ENCODE data around the gene PNMA6F. TPM values are rescaled to one million over a fixed set of nuclear protein-coding genes. Genes with fewer than 3 reads are reported as not detected.

The PNMA6F gene
- total and polyA plus RNA-seq, 5 donors, result not detected

DNA sequence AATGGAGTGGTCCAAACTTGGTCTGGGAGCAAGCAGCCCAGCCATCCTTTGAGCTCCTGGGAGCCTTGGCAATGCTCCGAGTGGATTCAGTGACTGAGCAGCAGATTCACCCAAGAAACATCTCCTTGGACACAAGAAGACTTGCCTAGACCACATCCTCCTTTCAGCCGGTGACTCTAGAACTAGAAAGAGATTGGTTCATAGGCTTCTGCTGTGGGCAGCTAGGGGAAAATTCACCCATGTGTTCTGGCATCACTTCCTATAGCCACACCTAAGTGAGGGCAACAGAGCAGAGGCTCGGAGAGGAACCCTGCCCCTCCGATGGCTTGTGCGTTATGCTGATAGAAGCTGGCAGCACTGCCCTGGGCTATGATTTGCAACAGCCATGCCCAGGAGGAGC, 28.4 kb upstream of the PNMA6F start:
- Histone ChIP-seq H3K4me1 (ENCODE audit: control insufficient read depth, insufficient read depth, low read length) (no peaks in the 10 kb centered on the region), H3K4me3 (ENCODE audit: low read length) (no peak overlapping the region), H3K27ac (ENCODE audit: low read length) (no peak overlapping the region), H3K27me3 (ENCODE audit: control insufficient read depth, insufficient read depth) (no peaks in the 10 kb centered on the region), H3K9me3 (ENCODE audit: control insufficient read depth, low read length) (no peaks in the 10 kb centered on the region)
- intact Hi-C loops (cut with DNase I), result no loop called here
- 93% methylated on average over 5 of the region's 5 CpGs for WGBS
- no peak for ATAC-seq
- DNase-seq, result no peak

- Histone ChIP-seq H3K27ac (ENCODE audit: low read length) (no peak overlapping the region), H3K27me3 (ENCODE audit: control insufficient read depth, insufficient read depth) (no peaks in the 10 kb centered on the region), H3K9me3 (ENCODE audit: control insufficient read depth, low read length) (no peaks in the 10 kb centered on the region), H3K4me1 (ENCODE audit: control insufficient read depth, insufficient read depth, low read length) (peaks cover 2% of the 10 kb centered on the region), H3K4me3 (ENCODE audit: low read length) (no peak overlapping the region)
- intact Hi-C loops (cut with DNase I), result no loop called here
- DNase-seq (no peak), ATAC-seq (no peak)
- 96% methylated on average over 8 of the region's 8 CpGs for WGBS
Measured at GRCh38 chrX:153348421-153348820, 26.9 kb upstream of the PNMA6F start.

GRCh38 chrX:153347530-153347929, 26.0 kb upstream of the PNMA6F start:
- 98% methylated on average over 38 of the region's 38 CpGs for WGBS
- peaks cover 2% of the 10 kb centered on the region for H3K4me1 ChIP-seq (ENCODE audit: control insufficient read depth, insufficient read depth, low read length)
- H3K27me3 ChIP-seq (ENCODE audit: control insufficient read depth, insufficient read depth), result no peaks in the 10 kb centered on the region
- DNase-seq, result peak in 1 of 3 donors; percentile 32
- no peak for ATAC-seq
- no peak overlapping the region for H3K4me3 ChIP-seq (ENCODE audit: low read length)
- intact Hi-C loops (cut with DNase I), result no loop called here
- no peak overlapping the region for H3K27ac ChIP-seq (ENCODE audit: low read length)
- H3K9me3 ChIP-seq (ENCODE audit: control insufficient read depth, low read length), result no peaks in the 10 kb centered on the region

GRCh38 chrX:153343674-153344073, 22.1 kb upstream of the PNMA6F start:
- no peak for ATAC-seq
- Histone ChIP-seq H3K4me1 (ENCODE audit: control insufficient read depth, insufficient read depth, low read length) (peaks cover 2% of the 10 kb centered on the region), H3K27ac (ENCODE audit: low read length) (no peak overlapping the region), H3K27me3 (ENCODE audit: control insufficient read depth, insufficient read depth) (no peaks in the 10 kb centered on the region), H3K9me3 (ENCODE audit: control insufficient read depth, low read length) (no peaks in the 10 kb centered on the region), H3K4me3 (ENCODE audit: low read length) (no peak overlapping the region)
- intact Hi-C loops (cut with DNase I), result no loop called here
- DNase-seq, result no peak
- 76% methylated on average over 2 of the region's 2 CpGs for WGBS

DNA sequence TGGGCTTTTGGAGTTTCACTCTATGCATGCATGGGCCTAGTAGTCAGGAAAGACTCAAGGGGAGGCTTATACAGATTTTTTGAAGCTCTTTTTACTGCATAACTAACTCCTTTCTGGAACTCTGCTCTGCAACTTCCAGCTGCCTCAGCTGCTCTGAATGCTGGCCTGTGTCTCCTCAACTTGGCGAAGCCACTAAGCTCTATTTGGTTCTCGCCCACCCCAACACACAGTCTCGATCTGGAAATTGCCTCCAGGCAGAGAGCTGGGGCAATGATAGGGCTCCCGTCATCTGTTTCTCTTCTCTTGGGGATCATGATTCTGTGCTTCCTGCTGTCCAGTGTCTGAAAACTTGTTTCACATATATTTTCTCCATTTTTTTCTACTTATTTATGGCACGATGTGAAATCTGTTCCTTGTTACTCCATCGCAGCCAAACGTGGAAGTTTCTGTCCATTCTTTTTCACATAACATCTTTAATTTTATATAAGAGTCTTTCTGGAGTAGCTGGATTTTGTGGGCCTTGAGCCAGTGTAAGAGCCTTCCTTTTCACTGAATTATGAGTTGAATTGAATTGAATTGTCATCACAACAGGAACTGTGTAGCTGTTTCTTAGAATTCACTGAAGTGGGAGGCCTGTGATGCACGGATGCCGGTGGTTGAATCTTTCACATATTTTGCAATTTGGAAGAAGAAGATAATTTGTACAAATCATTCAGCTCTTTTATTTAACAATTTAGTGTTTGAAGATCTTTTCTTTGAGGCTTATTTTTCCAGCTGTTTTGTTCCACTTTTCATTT, 21.4 kb upstream of the PNMA6F start:
- H3K4me1 ChIP-seq (ENCODE audit: control insufficient read depth, insufficient read depth, low read length), result peaks cover 2% of the 10 kb centered on the region
- 65% methylated on average over 9 of the region's 9 CpGs for WGBS
- ATAC-seq (no peak), DNase-seq (no peak)
- H3K27me3 ChIP-seq (ENCODE audit: control insufficient read depth, insufficient read depth), result no peaks in the 10 kb centered on the region
- no peaks in the 10 kb centered on the region for H3K9me3 ChIP-seq (ENCODE audit: control insufficient read depth, low read length)
- H3K27ac ChIP-seq (ENCODE audit: low read length), result no peak overlapping the region
- intact Hi-C loops (cut with DNase I), result no loop called here
- H3K4me3 ChIP-seq (ENCODE audit: low read length), result no peak overlapping the region

- ATAC-seq, result no peak
- intact Hi-C loops (cut with DNase I), result no loop called here
- no peak for DNase-seq
- H3K4me1 ChIP-seq (ENCODE audit: control insufficient read depth, insufficient read depth, low read length), result peaks cover 2% of the 10 kb centered on the region
- H3K4me3 ChIP-seq (ENCODE audit: low read length), result no peak overlapping the region
- WGBS, result 92% methylated on average over 6 of the region's 6 CpGs
- no peaks in the 10 kb centered on the region for H3K27me3 ChIP-seq (ENCODE audit: control insufficient read depth, insufficient read depth)
- no peaks in the 10 kb centered on the region for H3K9me3 ChIP-seq (ENCODE audit: control insufficient read depth, low read length)
- no peak overlapping the region for H3K27ac ChIP-seq (ENCODE audit: low read length)
Measured at GRCh38 chrX:153340111-153340510, 18.5 kb upstream of the PNMA6F start.

GRCh38 chrX:153339662-153340061, 18.1 kb upstream of the PNMA6F start:
- ATAC-seq, result no peak

DNA sequence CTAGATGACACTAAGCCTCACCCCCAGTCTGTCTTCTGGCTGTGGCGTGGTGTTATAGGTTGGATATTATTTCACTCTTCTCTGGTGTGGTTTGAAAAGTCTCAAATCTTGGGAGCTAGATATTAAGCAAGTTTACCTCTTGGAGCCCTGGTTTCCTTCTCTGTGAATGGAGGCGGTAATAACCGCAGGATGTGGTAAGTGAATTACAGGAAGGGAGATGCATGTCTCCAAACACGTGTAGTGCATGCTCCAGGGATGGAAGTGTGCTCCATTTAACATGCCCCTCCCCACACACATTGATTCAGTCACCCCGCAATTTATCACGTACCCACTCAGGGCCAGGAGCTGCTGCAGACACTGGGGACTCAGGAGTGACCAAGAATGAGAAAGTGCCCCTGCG, 17.3 kb upstream of the PNMA6F start:
- Histone ChIP-seq H3K27ac (ENCODE audit: low read length) (no peak overlapping the region), H3K4me3 (ENCODE audit: low read length) (no peak overlapping the region), H3K4me1 (ENCODE audit: control insufficient read depth, insufficient read depth, low read length) (no peaks in the 10 kb centered on the region), H3K27me3 (ENCODE audit: control insufficient read depth, insufficient read depth) (no peaks in the 10 kb centered on the region), H3K9me3 (ENCODE audit: control insufficient read depth, low read length) (no peaks in the 10 kb centered on the region)
- 85% methylated on average over 7 of the region's 7 CpGs for WGBS
- ATAC-seq, result no peak
- DNase-seq, result no peak
- intact Hi-C loops (cut with DNase I), result no loop called here

More at GRCh38 chrX:153339662-153340061, 18.1 kb upstream of the PNMA6F start:
- no peaks in the 10 kb centered on the region for H3K9me3 ChIP-seq (ENCODE audit: control insufficient read depth, low read length)
- 94% methylated on average over 4 of the region's 4 CpGs for WGBS
- H3K4me3 ChIP-seq (ENCODE audit: low read length), result no peak overlapping the region
- H3K4me1 ChIP-seq (ENCODE audit: control insufficient read depth, insufficient read depth, low read length), result peaks cover 2% of the 10 kb centered on the region
- H3K27me3 ChIP-seq (ENCODE audit: control insufficient read depth, insufficient read depth), result no peaks in the 10 kb centered on the region
- no peak overlapping the region for H3K27ac ChIP-seq (ENCODE audit: low read length)
- no peak for DNase-seq
- intact Hi-C loops (cut with DNase I), result no loop called here

DNA sequence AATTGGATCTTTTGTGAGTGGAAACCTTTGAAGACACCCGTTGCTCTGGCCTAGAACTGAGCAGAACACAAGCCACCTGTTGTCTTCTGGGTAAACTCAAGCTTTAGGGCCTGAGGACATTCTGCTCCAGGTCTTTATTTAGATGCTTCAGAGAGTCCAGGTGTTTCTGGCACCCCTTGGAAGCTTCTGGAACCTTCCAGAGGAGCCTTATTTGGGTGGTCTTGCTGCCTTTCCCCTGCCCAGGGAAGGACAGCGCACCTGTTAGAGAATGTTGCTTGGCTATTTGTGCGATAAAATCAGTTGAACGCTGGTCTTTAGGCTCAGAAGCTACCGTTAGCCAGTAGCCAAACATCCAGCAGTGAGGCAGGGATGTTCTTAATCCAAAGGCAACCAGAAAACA, 15.4 kb upstream of the PNMA6F start:
- Histone ChIP-seq H3K9me3 (ENCODE audit: control insufficient read depth, low read length) (no peaks in the 10 kb centered on the region), H3K4me1 (ENCODE audit: control insufficient read depth, insufficient read depth, low read length) (no peaks in the 10 kb centered on the region), H3K27me3 (ENCODE audit: control insufficient read depth, insufficient read depth) (no peaks in the 10 kb centered on the region), H3K4me3 (ENCODE audit: low read length) (no peak overlapping the region), H3K27ac (ENCODE audit: low read length) (no peak overlapping the region)
- no peak for DNase-seq
- no peak for ATAC-seq
- intact Hi-C loops (cut with DNase I), result no loop called here
- 90% methylated on average over 5 of the region's 5 CpGs for WGBS

- Histone ChIP-seq H3K27ac (ENCODE audit: low read length) (no peak overlapping the region), H3K4me1 (ENCODE audit: control insufficient read depth, insufficient read depth, low read length) (no peaks in the 10 kb centered on the region), H3K27me3 (ENCODE audit: control insufficient read depth, insufficient read depth) (no peaks in the 10 kb centered on the region), H3K9me3 (ENCODE audit: control insufficient read depth, low read length) (no peaks in the 10 kb centered on the region), H3K4me3 (ENCODE audit: low read length) (no peak overlapping the region)
- ATAC-seq (no peak), DNase-seq (no peak)
- 90% methylated on average over 11 of the region's 11 CpGs for WGBS
- intact Hi-C loops (cut with DNase I), result no loop called here
Measured at GRCh38 chrX:153336121-153336894, 14.7 kb upstream of the PNMA6F start.

GRCh38 chrX:153334654-153335295, 13.2 kb upstream of the PNMA6F start:
- DNase-seq (no peak), ATAC-seq (no peak)
- H3K9me3 ChIP-seq (ENCODE audit: control insufficient read depth, low read length), result no peaks in the 10 kb centered on the region
- whole genome bisulfite sequencing, result 17% methylated on average over 14 of the region's 16 CpGs
- H3K4me1 ChIP-seq (ENCODE audit: control insufficient read depth, insufficient read depth, low read length), result no peaks in the 10 kb centered on the region
- intact Hi-C loops (cut with DNase I), result no loop called here
- no peaks in the 10 kb centered on the region for H3K27me3 ChIP-seq (ENCODE audit: control insufficient read depth, insufficient read depth)
- peak overlapping the region; percentile 66 for H3K4me3 ChIP-seq (ENCODE audit: low read length)
- H3K27ac ChIP-seq (ENCODE audit: low read length), result no peak overlapping the region
